ENCODE results near the gene TMEM143. TPM values are rescaled to one million over a fixed set of nuclear protein-coding genes. Genes with fewer than 3 reads are reported as not detected.

The TMEM143 gene
- total RNA-seq, 1 donor from 2014 or later, result 25.3 TPM

GRCh38 chr19:48344892-48345291 lies 18.8 kb downstream of the TMEM143 start:
- H3K4me1 ChIP-seq, result no peaks in the 10 kb centered on the region
- no peaks in the 10 kb centered on the region for H3K9me3 ChIP-seq
- no peak for DNase-seq (ENCODE audit: low spot score in 2 of 2)
- intact Hi-C loops (cut with DNase I), result no loop called here
- no peaks in the 10 kb centered on the region for H3K27me3 ChIP-seq
- no peak for TF ChIP-seq CTCF (IDR thresholded peaks at IDR 0.05)
- no peak overlapping the region for H3K27ac ChIP-seq
- H3K36me3 ChIP-seq, result peaks cover 0 to 8% of the 10 kb centered on the region in 2 donors
- no peak overlapping the region for H3K4me3 ChIP-seq

- H3K36me3 ChIP-seq, result peaks cover 0 to 8% of the 10 kb centered on the region in 2 donors
- TF ChIP-seq CTCF (IDR thresholded peaks at IDR 0.05), result no peak
- H3K4me1 ChIP-seq, result no peaks in the 10 kb centered on the region
- H3K27ac ChIP-seq, result no peak overlapping the region
- no peak overlapping the region for H3K4me3 ChIP-seq
- no peaks in the 10 kb centered on the region for H3K27me3 ChIP-seq
- intact Hi-C loops (cut with DNase I), result no loop called here
- DNase-seq (ENCODE audit: low spot score in 2 of 2), result no peak
- H3K9me3 ChIP-seq, result no peaks in the 10 kb centered on the region
Observed at GRCh38 chr19:48342841-48343540, 20.7 kb downstream of the TMEM143 start.

- Histone ChIP-seq H3K36me3 (peaks cover 0 to 8% of the 10 kb centered on the region in 2 donors), H3K4me3 (no peak overlapping the region), H3K27ac (no peak overlapping the region), H3K9me3 (no peaks in the 10 kb centered on the region), H3K4me1 (no peaks in the 10 kb centered on the region), H3K27me3 (no peaks in the 10 kb centered on the region)
- no peak for TF ChIP-seq CTCF (IDR thresholded peaks at IDR 0.05)
- no peak for DNase-seq (ENCODE audit: low spot score in 2 of 2)
- intact Hi-C loops (cut with DNase I), result no loop called here
Observed at GRCh38 chr19:48342414-48342738, 21.4 kb downstream of the TMEM143 start.

GRCh38 chr19:48341515-48342413 lies 22.0 kb downstream of the TMEM143 start:
- TF ChIP-seq CTCF (IDR thresholded peaks at IDR 0.05), result no peak
- DNase-seq (ENCODE audit: low spot score in 2 of 2), result no peak
- intact Hi-C loops (cut with DNase I), result no loop called here

GRCh38 chr19:48340995-48341394 lies 22.7 kb downstream of the TMEM143 start:
- no peak for TF ChIP-seq CTCF (IDR thresholded peaks at IDR 0.05)
- H3K4me3 ChIP-seq, result no peak overlapping the region
- DNase-seq (ENCODE audit: low spot score in 2 of 2), result no peak
- H3K9me3 ChIP-seq, result no peaks in the 10 kb centered on the region
- peaks cover 0 to 8% of the 10 kb centered on the region in 2 donors for H3K36me3 ChIP-seq
- no peaks in the 10 kb centered on the region for H3K4me1 ChIP-seq
- no peak overlapping the region for H3K27ac ChIP-seq
- intact Hi-C loops (cut with DNase I), result no loop called here
- no peaks in the 10 kb centered on the region for H3K27me3 ChIP-seq

More at GRCh38 chr19:48341515-48342413, 22.0 kb downstream of the TMEM143 start:
- H3K9me3 ChIP-seq, result no peaks in the 10 kb centered on the region
- no peaks in the 10 kb centered on the region for H3K4me1 ChIP-seq
- peaks cover 0 to 8% of the 10 kb centered on the region in 2 donors for H3K36me3 ChIP-seq
- no peak overlapping the region for H3K27ac ChIP-seq
- no peaks in the 10 kb centered on the region for H3K27me3 ChIP-seq
- H3K4me3 ChIP-seq, result no peak overlapping the region
